Skin epidermis (tissue), 12 donors: ENCODE measurements around the gene FSTL4.

ENCODE experiments used
- H3K27ac ChIP-seq, 21 experiments: fragments of 200-600 bp; sonication (generic) in 11 of 21; one replicate each; pipeline ENCODE4 v1.5.0; 2020; ENCODE audit warnings: mild to moderate bottlenecking in 3 of 21, inconsistent platforms in 2 of 21, moderate library complexity in 2 of 21
- H3K4me3 ChIP-seq, 7 experiments: fragments of 200-600 bp; sonication (generic) in 2 of 7; one replicate each; pipeline ENCODE4 v1.5.0; 2020; ENCODE audit warnings: inconsistent platforms in 2 of 7, mild to moderate bottlenecking in 2 of 7, moderate library complexity in 1 of 7

Gene FSTL4

GRCh38 chr5:133382661-133383579 lies 229.4 kb downstream of the FSTL4 start:
- Histone ChIP-seq H3K4me3 (no peak overlapping the region), H3K27ac (no peak overlapping the region)

DNA sequence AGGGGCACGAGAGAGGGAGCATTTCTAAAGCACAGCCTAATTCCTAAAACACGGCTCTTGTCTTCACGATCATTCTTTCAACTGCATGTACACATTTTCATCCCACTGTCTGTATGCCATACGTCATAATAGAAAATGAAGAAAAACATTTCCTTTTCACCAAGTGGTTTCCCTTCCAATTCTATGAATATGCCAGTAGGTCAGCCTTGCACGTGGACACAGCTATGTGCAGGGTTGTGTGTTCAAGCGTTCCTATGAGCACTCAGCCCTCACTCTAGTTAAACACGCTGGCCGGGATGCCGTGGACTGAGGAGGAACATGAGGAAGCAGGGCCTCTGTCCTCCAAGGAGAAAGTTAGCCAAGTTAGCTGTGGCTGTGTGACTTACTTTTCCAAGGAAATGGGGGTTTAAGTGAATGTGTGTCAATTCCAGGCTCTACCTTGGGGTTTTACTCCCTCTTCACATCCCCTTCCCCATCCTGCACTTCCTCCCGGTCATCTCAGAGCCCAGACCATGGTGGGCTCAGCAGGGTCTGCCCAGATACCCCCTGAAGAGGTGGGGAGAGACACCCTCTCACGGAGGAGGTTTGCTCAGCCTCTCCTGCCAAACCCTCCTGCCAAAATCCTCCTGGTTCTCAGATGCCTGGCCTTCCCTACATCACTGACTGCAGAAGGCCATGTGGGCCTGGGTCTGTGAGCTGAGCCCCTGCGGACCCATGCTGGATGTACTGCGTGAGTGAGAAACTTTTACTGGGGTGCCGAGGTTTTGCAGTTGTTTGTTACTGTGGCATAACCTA lies 230.6 kb downstream of the FSTL4 start:
- H3K4me3 ChIP-seq, result no peak overlapping the region
- no peak overlapping the region for H3K27ac ChIP-seq

GRCh38 chr5:133381041-133381440 lies 231.3 kb downstream of the FSTL4 start:
- Histone ChIP-seq H3K4me3 (no peak overlapping the region), H3K27ac (no peak overlapping the region)

DNA sequence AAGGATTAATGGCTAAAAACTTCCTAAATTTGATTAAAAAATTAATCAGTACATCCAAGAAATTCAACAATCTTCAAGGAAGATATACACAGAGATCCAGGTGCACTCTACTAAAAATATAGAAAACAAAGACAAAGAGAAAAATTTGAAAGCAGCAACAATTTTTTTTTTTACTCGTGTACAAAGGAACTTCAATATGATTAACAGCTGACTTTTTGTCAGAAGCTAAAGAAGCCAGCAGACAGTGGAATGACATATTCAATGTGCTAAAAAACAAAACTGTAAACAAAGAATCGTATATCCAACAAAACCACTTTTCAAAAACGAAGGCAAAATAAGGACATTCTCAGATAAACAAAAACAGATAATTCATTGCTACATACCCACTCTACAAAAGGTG lies 234.6 kb downstream of the FSTL4 start:
- H3K4me3 ChIP-seq, result no peak overlapping the region
- H3K27ac ChIP-seq, result no peak overlapping the region

- H3K4me3 ChIP-seq, result no peak overlapping the region
Observed at GRCh38 chr5:133376986-133377385, 235.4 kb downstream of the FSTL4 start.

DNA sequence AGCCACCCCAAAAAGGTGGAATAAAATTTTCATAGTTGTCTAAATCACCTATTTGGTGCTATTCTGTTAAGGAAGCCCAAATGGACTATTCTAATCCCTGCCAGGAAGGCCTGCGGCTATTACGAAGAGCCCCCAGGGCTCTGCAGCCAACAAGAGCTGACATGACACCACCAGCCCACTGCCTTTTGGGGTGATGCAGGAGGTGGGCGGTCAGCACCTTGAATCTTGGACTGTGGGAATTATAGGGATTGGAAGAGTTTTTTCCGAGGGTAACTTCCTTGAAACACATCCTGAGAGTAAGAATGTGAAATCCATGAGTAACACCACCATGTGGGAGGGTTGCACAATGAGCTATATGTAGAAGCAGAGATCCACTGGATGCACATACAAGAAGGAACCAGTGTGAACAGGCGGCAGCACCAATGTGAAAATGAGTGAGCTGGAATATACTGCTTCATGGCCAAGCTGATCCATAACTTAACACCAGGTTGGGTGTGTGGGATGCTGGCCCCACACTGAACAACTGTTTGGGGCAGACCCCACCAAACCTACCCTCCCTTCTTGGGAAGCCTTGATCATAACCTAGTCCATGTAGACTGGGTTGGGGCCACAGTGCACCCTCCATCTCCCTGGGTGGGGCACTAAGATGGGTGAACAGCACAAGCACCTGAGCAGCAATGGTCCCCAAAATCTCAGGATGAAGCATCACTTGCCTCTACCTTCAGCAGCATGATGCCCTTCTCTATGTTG lies 239.0 kb downstream of the FSTL4 start:
- peak overlapping the region in 12 of 21 experiments; percentile 10 to 70 (median 40) for H3K27ac ChIP-seq
- H3K4me3 ChIP-seq, result no peak overlapping the region

More at GRCh38 chr5:133376986-133377385, 235.4 kb downstream of the FSTL4 start:
- no peak overlapping the region for H3K27ac ChIP-seq

- peak overlapping the region in 12 of 21 experiments; percentile 10 to 70 (median 44) for H3K27ac ChIP-seq
- H3K4me3 ChIP-seq, result no peak overlapping the region
Observed at GRCh38 chr5:133372293-133372937, 239.9 kb downstream of the FSTL4 start.

GRCh38 chr5:133371371-133372155 lies 240.8 kb downstream of the FSTL4 start:
- peak overlapping the region in 9 of 21 experiments; percentile 0 to 70 (median 54) for H3K27ac ChIP-seq
- H3K4me3 ChIP-seq, result no peak overlapping the region

- H3K4me3 ChIP-seq, result no peak overlapping the region
Observed at GRCh38 chr5:133370904-133371303, 241.4 kb downstream of the FSTL4 start.

DNA sequence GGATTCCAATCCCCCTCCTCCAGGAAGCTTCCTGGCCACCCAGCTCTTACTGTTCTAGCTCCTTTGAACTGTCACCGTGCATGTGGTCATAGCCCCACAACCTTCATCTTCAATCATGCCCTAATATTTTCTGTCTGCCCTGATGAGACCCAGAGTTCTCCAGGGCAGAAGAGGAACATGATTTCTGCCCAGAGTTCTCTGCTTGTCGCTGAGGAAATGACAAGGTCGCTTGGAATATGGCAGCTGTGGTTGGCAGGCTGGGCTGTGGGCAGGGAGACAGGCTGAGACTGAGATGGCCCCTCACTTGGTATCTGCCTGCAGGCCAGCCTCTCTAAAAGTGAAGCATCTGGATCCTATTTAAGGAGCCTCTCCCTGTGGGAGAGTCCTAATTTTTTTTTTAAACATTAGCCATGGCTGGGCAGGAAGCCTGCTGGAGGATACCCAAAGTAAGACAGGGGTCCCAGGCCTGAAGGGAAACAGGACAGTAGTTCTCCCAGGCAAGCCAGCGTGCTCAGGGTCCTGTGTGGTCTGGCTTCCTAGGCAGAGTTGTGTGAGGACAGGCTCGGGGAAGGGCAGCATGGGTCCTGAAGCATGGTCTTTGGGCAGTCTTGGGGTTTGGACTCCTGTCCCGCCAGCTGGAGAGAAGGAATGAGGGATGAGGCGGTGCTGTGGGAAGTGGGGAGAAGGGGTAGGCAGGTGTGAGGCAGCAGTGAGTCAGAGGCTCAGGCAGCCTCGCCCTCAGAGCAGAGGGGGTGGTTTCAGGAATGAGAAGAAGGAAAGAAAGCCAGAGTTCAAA lies 242.1 kb downstream of the FSTL4 start:
- no peak overlapping the region for H3K4me3 ChIP-seq
- peak overlapping the region in 12 of 21 experiments; percentile 3 to 66 (median 42) for H3K27ac ChIP-seq

More at GRCh38 chr5:133370904-133371303, 241.4 kb downstream of the FSTL4 start:
- H3K27ac ChIP-seq, result peak overlapping the region in 13 of 21 experiments; percentile 14 to 66 (median 42)

DNA sequence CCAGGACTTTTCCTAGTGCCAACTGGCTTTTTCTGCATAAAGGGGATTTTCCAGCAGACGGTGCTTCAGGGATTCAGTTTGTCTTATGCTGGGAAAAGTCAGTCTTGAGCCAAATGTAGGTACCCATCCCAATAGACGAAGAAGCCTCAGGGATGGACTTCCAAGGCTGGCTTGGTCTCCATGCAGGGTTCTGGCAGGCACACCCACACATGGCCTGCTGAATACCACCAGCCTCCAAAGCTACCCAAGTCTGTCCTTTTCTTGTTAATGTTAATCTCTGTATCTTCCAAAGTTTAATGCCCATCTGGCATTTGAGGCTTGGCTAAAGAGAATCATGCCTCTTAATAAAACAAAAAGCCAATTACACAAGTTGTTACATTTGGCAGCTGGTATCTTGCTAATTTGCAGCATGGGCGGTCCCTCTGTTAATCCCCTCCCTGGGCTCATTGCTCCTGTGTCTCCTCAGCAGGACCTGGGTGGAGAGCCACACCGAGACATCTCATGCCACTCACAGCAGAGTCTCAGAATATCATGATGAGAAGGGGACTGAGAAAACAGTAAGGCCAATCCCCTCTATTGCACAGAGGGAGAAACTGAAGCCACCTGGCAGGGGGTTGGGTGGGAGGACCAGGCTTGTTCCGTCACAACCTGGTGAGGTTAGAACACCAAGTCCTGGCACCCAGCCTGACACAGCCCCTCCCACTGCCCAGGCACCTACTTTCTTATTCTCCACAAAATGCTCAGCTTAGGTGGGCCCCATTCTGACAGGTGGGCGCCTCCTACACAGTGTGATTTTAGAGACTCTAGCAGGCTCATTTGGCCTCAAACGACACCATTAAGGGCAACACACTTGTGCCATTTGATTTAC lies 243.2 kb downstream of the FSTL4 start:
- Histone ChIP-seq H3K27ac (peak overlapping the region in 4 of 21 experiments; percentile 14 to 64 (median 52)), H3K4me3 (no peak overlapping the region)

DNA sequence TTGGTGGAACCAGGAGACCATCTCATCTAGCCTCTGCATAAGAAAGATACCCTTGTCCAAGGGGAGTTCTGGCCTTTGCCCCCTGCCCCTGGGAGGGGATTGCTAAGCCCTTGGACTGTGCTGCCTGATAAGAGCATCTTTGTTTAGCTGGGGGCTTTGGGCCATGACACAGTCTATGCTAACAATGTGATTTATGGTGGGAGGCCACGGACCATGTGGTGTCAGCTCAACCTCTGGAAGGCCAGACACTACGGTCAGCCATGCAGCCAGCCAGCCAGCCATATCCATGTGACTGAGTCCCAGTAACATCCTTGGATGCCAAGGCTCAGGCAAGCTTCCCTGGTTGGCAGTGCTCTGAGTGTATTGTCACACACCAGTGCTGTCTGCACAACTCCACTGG lies 244.4 kb downstream of the FSTL4 start:
- Histone ChIP-seq H3K27ac (peak overlapping the region in 3 of 21 experiments; percentile 9 to 23 (median 18)), H3K4me3 (no peak overlapping the region)

- H3K27ac ChIP-seq, result peak overlapping the region in 2 of 21 experiments; percentile 9 to 18
- H3K4me3 ChIP-seq, result no peak overlapping the region
Observed at GRCh38 chr5:133367071-133367786, 245.1 kb downstream of the FSTL4 start.

- peak overlapping the region in 6 of 21 experiments; percentile 9 to 39 (median 18) for H3K27ac ChIP-seq
- H3K4me3 ChIP-seq, result no peak overlapping the region
Observed at GRCh38 chr5:133366438-133366837, 245.9 kb downstream of the FSTL4 start.

DNA sequence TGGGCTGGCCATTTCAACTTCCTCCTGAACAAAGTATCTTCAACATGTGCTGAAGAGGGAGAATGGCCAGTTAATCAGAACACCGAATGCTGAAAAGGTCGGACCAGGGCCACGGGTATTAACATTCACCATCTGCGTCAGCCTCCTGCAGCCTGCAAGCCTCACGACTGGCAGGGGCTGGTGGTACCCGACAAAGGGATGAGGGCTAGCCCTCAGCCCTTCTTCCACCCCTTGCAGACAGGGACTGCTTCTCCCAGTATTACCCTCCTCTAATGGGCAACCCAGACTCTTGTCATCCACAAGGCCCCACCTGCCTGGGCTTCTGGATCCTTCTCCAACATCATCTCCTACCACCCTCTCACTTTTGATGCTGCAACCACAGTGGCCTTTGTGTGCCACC lies 246.6 kb downstream of the FSTL4 start:
- Histone ChIP-seq H3K27ac (no peak overlapping the region), H3K4me3 (no peak overlapping the region)
